T-cell (primary cell): ENCODE results near the gene CA6. TPM values are rescaled to one million over a fixed set of nuclear protein-coding genes. Genes with fewer than 3 reads are reported as not detected.

Experiments
- ATAC-seq, 4 experiments: fragments of 200-7000 bp in 3 of 4; fragments of 150-1000 bp in 1 of 4; cut with Tn5 transposase; replicated peaks in 1 of 4; 1 replicate in 3 of 4; 2 replicates in 1 of 4; pipeline ENCODE4 v1.10.0; 2021; ENCODE audit warnings: moderate library complexity in 3 of 4, mild to moderate bottlenecking in 2 of 4, moderate number of reproducible peaks in 1 of 4
- CTCF ChIA-PET, 2 donors: fragments of 300-600 bp; sonication (Branson Sonifier 250); formaldehyde crosslinking; loops; one replicate each; lab custom pipeline; 2022; ENCODE audit warnings: antibody characterized with exemption in 2 of 2; lab: Charles Lee
- POLR2A ChIA-PET, 2 donors: fragments of 300-600 bp; sonication (Branson Sonifier 250); formaldehyde crosslinking; loops; one replicate each; lab custom pipeline; 2022; ENCODE audit warnings: antibody characterized with exemption in 2 of 2; lab: Charles Lee
- DNase-seq, 35 experiments: peaks; one replicate each; pipeline versions ENCODE4 v3.0.0 to v3.0.0-alpha.2; 2013 to 2023
- H3K27ac ChIP-seq: one replicate; pipeline ENCODE4 v1.5.1; 2013; ENCODE audit warnings: low read length
- H3K27me3 ChIP-seq, 2 experiments: replicated peaks in 1 of 2; 1 replicate in 1 of 2; 2 replicates in 1 of 2; pipeline versions ENCODE4 v1.6.1 to v1.7.0; 2013; ENCODE audit warnings: low read length in 1 of 2, mixed read lengths in 1 of 2; ENCODE audit not compliant: control insufficient read depth in 2 of 2, insufficient read depth in 2 of 2; ENCODE audit errors: extremely low read depth in 1 of 2
- H3K36me3 ChIP-seq, 2 donors: 1 replicate in 1 of 2; 2 replicates in 1 of 2; pipeline versions ENCODE4 v1.6.1 to v1.7.0; 2013; ENCODE audit warnings: low read length in 1 of 2; ENCODE audit not compliant: control insufficient read depth in 2 of 2, insufficient read depth in 1 of 2; ENCODE audit errors: extremely low read depth in 1 of 2
- H3K4me1 ChIP-seq, 2 experiments: 1 replicate in 1 of 2; 2 replicates in 1 of 2; pipeline versions ENCODE4 v1.6.1 to v1.7.0; 2013; ENCODE audit warnings: low read length in 2 of 2, mixed read lengths in 1 of 2; ENCODE audit not compliant: insufficient read depth in 2 of 2, control insufficient read depth in 1 of 2; ENCODE audit errors: extremely low read depth in 1 of 2
- H3K4me3 ChIP-seq, 2 donors: 1 replicate in 1 of 2; 2 replicates in 1 of 2; pipeline versions ENCODE4 v1.5.1 to v1.7.0; 2013; ENCODE audit warnings: mild to moderate bottlenecking in 2 of 2, low read length in 1 of 2, moderate library complexity in 1 of 2; ENCODE audit not compliant: control insufficient read depth in 1 of 2; ENCODE audit errors: extremely low read depth in 1 of 2
- H3K9me3 ChIP-seq: 2 replicates; pipeline ENCODE4 v1.7.0; 2013
- H3K27ac Mint-ChIP-seq, 2 donors: one replicate each; pipeline ENCODE4 v1.8.0; 2020 to 2021; ENCODE audit warnings: mild to moderate bottlenecking in 2 of 2, mixed read lengths in 2 of 2
- H3K27me3 Mint-ChIP-seq, 2 donors: one replicate each; pipeline ENCODE4 v1.8.0; 2021 to 2022; ENCODE audit warnings: mixed read lengths in 2 of 2
- H3K36me3 Mint-ChIP-seq: one replicate; pipeline ENCODE4 v1.8.0; 2021; ENCODE audit warnings: mixed read lengths
- H3K4me1 Mint-ChIP-seq, 3 donors: one replicate each; pipeline ENCODE4 v1.8.0; 2020 to 2022; ENCODE audit warnings: mixed read lengths in 3 of 3, mild to moderate bottlenecking in 1 of 3
- H3K4me3 Mint-ChIP-seq, 3 donors: one replicate each; pipeline ENCODE4 v1.8.0; 2020 to 2022; ENCODE audit warnings: mild to moderate bottlenecking in 3 of 3, mixed read lengths in 3 of 3, moderate library complexity in 3 of 3
- H3K9me3 Mint-ChIP-seq, 3 donors: one replicate each; pipeline ENCODE4 v1.8.0; 2020 to 2022; ENCODE audit warnings: mixed read lengths in 3 of 3
- WGBS: methylation state at CpG from one replicate; pipeline ENCODE4 v1.1.5; 2013; ENCODE audit warnings: missing lambda C conversion rate; ENCODE audit not compliant: insufficient coverage; 5-methylcytosine and 5-hydroxymethylcytosine counted together
- total RNA-seq, 35 experiments: library from RNA in 6 of 35; stranded (reverse) in 6 of 35; fragments of 120-200 nt in 1 of 35; gene quantifications; one replicate each; pipeline versions ENCODE4 v1.2.1 to v1.2.4 and lab custom pipeline; 2013 to 2026

CA6 gene
- total RNA-seq, 5 donors from 2014 or later (not counting 1 experiment from before 2014, with no cell fraction given), result 0.95 to 2.8 (median 1.8) TPM

DNA sequence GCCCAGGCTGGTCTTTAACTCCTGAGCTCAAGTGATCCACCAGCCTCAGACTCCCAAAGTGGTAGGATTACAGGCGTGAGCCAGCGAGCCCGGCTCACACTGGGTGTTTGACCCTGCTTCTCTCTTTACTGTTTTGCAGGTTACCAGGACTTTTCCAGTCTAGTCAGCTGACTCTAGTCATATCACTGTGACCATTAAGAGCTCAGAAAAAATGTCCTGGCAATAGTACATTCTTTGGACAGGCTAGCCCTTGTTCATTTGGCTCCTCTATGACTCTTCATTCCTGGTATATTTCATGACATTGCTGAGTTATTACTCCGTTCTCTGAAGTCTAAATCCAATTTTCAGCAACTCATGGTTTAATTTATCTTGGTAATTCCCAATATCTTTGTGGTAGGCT lies 8.0 kb upstream of the CA6 start:
- H3K36me3 Mint-ChIP-seq, result no peaks in the 10 kb centered on the region
- H3K27me3 Mint-ChIP-seq, result no peaks in the 10 kb centered on the region
- no peak for ATAC-seq
- Histone ChIP-seq H3K9me3 (no peaks in the 10 kb centered on the region), H3K36me3 (no peaks in the 10 kb centered on the region), H3K27me3 (peaks cover 0 to 3% of the 10 kb centered on the region in 2 experiments), H3K4me1 (peaks cover 20 to 41% of the 10 kb centered on the region in 2 experiments), H3K27ac (no peak overlapping the region), H3K4me3 (no peak overlapping the region)
- H3K9me3 Mint-ChIP-seq, result no peaks in the 10 kb centered on the region
- peaks cover 41 to 50% (median 45%) of the 10 kb centered on the region in 3 donors for H3K4me1 Mint-ChIP-seq
- CTCF ChIA-PET, result interaction anchor here in 1 of 2 donors (0.6 kb wide), 1 partner anchor 108 kb away, joined by 6 read pairs; no protein-coding TSS in a partner anchor
- peak overlapping the region; percentile 85 to 87 for H3K27ac Mint-ChIP-seq
- DNase-seq, result no peak
- POLR2A ChIA-PET, result interaction anchor here in 1 of 2 donors (0.7 kb wide), 1 partner anchor 137 kb away, joined by 3 read pairs; no protein-coding TSS in a partner anchor
- 100% methylated on average over 3 of the region's 4 CpGs for WGBS
- peak overlapping the region in 1 of 3 donors; percentile 51 for H3K4me3 Mint-ChIP-seq

GRCh38 chr1:8938232-8938999 lies 7.3 kb upstream of the CA6 start:
- Mint-ChIP-seq H3K27me3 (no peaks in the 10 kb centered on the region), H3K4me3 (peak overlapping the region in 1 of 3 donors; percentile 51), H3K27ac (peak overlapping the region; percentile 85 to 87), H3K4me1 (peaks cover 45 to 57% (median 52%) of the 10 kb centered on the region in 3 donors), H3K9me3 (no peaks in the 10 kb centered on the region), H3K36me3 (no peaks in the 10 kb centered on the region)
- ChIA-PET POLR2A (interaction anchor here in 1 of 2 donors (0.5 kb wide), 1 partner anchor 1317 kb away, joined by 4 read pairs; no protein-coding TSS in a partner anchor), CTCF (no interaction called here)
- no peak for DNase-seq
- no peaks in the 10 kb centered on the region for H3K36me3 ChIP-seq
- ATAC-seq, result peak; percentile 54 to 81 (median 57)
- H3K4me1 ChIP-seq, result peaks cover 21 to 47% of the 10 kb centered on the region in 2 experiments
- 83% methylated on average over 1 of the region's 7 CpGs for WGBS
- peak overlapping the region; percentile 32 for H3K27ac ChIP-seq
- no peaks in the 10 kb centered on the region for H3K9me3 ChIP-seq
- H3K27me3 ChIP-seq, result peaks cover 0 to 3% of the 10 kb centered on the region in 2 experiments
- H3K4me3 ChIP-seq, result no peak overlapping the region

GRCh38 chr1:8939000-8939265 lies 6.7 kb upstream of the CA6 start:
- Histone ChIP-seq H3K27ac (no peak overlapping the region), H3K27me3 (peaks cover 0 to 3% of the 10 kb centered on the region in 2 experiments), H3K36me3 (no peaks in the 10 kb centered on the region), H3K9me3 (no peaks in the 10 kb centered on the region), H3K4me3 (no peak overlapping the region), H3K4me1 (peaks cover 23 to 52% of the 10 kb centered on the region in 2 experiments)
- Mint-ChIP-seq H3K4me1 (peaks cover 50 to 62% (median 57%) of the 10 kb centered on the region in 3 donors), H3K27ac (peak overlapping the region; percentile 85 to 87), H3K4me3 (peak overlapping the region in 1 of 3 donors; percentile 51), H3K36me3 (no peaks in the 10 kb centered on the region), H3K9me3 (no peaks in the 10 kb centered on the region), H3K27me3 (no peaks in the 10 kb centered on the region)
- ChIA-PET CTCF (no interaction called here), POLR2A (interaction anchor here in 1 of 2 donors (0.5 kb wide), 1 partner anchor 1317 kb away, joined by 4 read pairs; no protein-coding TSS in a partner anchor)
- WGBS, result no CpG with 5 or more reads among the region's 2 CpGs
- ATAC-seq (no peak), DNase-seq (no peak)

GRCh38 chr1:8939362-8939995 lies 6.2 kb upstream of the CA6 start:
- ATAC-seq (peak in 2 of 4 experiments; percentile 20 to 38), DNase-seq (no peak)
- WGBS, result 74% methylated on average over 4 of the region's 6 CpGs
- H3K27ac Mint-ChIP-seq, result peak overlapping the region; percentile 85 to 87
- H3K4me1 Mint-ChIP-seq, result peaks cover 54 to 68% (median 62%) of the 10 kb centered on the region in 3 donors
- H3K36me3 Mint-ChIP-seq, result no peaks in the 10 kb centered on the region
- ChIA-PET CTCF (no interaction called here), POLR2A (interaction anchor here (0.5 to 0.6 kb wide), 3 partner anchors 244 to 1638 kb away, joined by 4 to 10 read pairs (median 4); no protein-coding TSS in a partner anchor)
- Histone ChIP-seq H3K27me3 (peaks cover 0 to 3% of the 10 kb centered on the region in 2 experiments), H3K9me3 (no peaks in the 10 kb centered on the region), H3K4me3 (no peak overlapping the region), H3K27ac (no peak overlapping the region), H3K4me1 (peaks cover 25 to 57% of the 10 kb centered on the region in 2 experiments), H3K36me3 (no peaks in the 10 kb centered on the region)
- H3K27me3 Mint-ChIP-seq, result no peaks in the 10 kb centered on the region
- no peaks in the 10 kb centered on the region for H3K9me3 Mint-ChIP-seq
- H3K4me3 Mint-ChIP-seq, result peak overlapping the region in 1 of 3 donors; percentile 38

GRCh38 chr1:8941906-8942305 lies 3.8 kb upstream of the CA6 start:
- CTCF ChIA-PET, result interaction anchor here in 1 of 2 donors (0.6 kb wide), 1 partner anchor 74 kb away, joined by 3 read pairs; no protein-coding TSS in a partner anchor
- no peak overlapping the region for H3K4me3 ChIP-seq
- H3K27ac ChIP-seq, result no peak overlapping the region
- no peak for DNase-seq
- no peaks in the 10 kb centered on the region for H3K36me3 Mint-ChIP-seq
- peaks cover 76 to 91% (median 87%) of the 10 kb centered on the region in 3 donors for H3K4me1 Mint-ChIP-seq
- H3K27me3 ChIP-seq, result peaks cover 0 to 3% of the 10 kb centered on the region in 2 experiments
- peaks cover 42 to 82% of the 10 kb centered on the region in 2 experiments for H3K4me1 ChIP-seq
- POLR2A ChIA-PET, result no interaction called here
- ATAC-seq, result peak in 2 of 4 experiments; percentile 34 to 52
- no peaks in the 10 kb centered on the region for H3K9me3 Mint-ChIP-seq
- H3K27ac Mint-ChIP-seq, result peak overlapping the region in 1 of 2 donors; percentile 65
- no peaks in the 10 kb centered on the region for H3K9me3 ChIP-seq
- H3K4me3 Mint-ChIP-seq, result no peak overlapping the region
- no CpG with 5 or more reads among the region's 6 CpGs for WGBS
- H3K27me3 Mint-ChIP-seq, result no peaks in the 10 kb centered on the region
- H3K36me3 ChIP-seq, result no peaks in the 10 kb centered on the region
